ENCODE data around the gene TOX4.

DNA sequence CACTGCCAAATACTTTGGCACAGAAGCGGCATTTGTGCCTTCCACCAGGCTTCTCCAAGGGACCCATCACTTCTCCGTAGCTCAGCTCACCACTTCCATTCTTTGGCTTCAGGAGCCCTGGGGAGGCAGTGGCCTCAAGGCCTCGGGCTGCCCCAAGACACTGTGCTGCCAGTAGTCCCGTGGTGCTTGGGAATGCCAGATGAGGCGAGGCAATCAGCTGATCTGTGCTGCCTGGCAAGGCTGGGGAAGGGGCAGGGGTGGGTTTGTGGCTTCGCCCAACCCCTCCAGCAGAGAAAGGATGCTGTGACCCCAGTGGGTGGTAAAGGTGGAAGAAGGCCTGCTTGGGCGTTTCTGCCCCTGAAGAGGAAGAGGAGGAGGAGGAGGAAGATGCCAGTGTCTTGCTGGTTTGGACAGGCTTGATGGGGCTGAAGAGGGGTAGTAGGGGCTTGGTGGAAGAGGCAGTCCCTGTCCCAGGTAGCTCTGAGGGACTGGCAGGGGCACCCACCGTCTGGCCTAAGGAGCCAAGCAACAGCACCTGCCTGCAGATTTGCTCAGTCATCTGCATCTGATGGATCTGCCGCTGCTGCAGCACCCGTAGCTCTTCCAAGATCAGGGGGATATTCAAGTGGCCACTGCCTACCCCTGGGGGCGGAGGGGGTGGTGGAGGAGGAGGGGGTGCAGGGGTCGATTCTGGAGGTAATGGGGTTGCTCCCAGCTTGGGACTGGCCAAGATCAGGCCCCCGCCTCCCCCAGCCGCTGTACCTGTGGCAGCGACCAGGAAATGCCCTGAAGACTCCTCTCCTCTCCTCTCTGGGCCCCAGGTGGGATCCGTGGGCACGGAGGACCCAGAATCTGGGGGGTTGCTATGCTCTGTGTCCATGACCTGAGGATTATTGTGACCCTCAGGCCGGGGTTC, 47.8 kb downstream of the TOX4 start:
- TF ChIP-seq, protein P1, sequence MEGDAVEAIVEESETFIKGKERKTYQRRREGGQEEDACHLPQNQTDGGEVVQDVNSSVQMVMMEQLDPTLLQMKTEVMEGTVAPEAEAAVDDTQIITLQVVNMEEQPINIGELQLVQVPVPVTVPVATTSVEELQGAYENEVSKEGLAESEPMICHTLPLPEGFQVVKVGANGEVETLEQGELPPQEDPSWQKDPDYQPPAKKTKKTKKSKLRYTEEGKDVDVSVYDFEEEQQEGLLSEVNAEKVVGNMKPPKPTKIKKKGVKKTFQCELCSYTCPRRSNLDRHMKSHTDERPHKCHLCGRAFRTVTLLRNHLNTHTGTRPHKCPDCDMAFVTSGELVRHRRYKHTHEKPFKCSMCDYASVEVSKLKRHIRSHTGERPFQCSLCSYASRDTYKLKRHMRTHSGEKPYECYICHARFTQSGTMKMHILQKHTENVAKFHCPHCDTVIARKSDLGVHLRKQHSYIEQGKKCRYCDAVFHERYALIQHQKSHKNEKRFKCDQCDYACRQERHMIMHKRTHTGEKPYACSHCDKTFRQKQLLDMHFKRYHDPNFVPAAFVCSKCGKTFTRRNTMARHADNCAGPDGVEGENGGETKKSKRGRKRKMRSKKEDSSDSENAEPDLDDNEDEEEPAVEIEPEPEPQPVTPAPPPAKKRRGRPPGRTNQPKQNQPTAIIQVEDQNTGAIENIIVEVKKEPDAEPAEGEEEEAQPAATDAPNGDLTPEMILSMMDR (IDR thresholded peaks at IDR 0.05), result no peak
- TF ChIP-seq POLR2A (IDR thresholded peaks at IDR 0.05), result no peak

Data from breast epithelium (tissue), 3 donors.